Measurements from ENCODE around the gene ZNF236.

Gene ZNF236

DNA sequence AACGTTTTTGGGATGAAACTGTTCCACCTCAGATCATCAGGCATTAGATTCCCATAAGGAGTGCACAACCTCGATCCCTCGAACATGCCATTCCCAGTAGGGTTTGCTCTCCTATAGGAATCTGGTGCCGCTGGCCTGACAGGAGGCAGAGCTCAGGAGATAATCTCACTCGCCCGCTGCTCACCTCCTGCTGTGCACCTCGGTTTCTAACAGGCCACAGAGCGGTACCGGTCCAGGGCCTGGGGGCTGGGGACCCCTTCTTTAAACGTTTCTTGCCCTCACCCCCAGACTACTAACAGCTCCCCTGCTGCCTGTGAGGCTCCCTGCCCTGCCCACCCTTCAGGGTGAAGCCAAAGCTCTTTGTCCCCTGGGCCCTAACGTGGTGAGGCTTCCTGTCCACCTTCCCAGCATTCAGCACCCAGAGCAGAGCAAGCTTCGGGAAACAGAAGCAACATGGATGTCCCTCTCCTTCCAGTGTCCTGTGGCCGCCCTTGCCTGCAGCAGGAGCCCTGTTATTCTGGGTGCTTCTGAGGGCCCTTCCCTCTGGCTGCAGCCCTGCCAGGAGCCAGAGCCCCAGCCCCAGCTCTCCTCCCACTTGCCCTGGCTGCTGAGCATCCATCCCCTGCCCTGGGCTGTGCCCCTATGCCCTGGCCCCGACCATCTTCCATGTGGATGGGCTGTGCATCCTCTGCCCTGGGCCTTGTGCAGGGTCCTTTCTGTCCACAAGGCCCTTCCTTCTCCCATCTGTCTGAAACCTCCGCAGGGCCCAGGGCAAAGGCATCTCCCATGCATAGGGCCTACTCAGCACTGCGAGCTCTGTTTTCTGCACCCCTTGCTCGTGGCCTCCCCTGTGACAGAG is 170.1 kb downstream of the ZNF236 start:
- DNase-seq: no peak

DNA sequence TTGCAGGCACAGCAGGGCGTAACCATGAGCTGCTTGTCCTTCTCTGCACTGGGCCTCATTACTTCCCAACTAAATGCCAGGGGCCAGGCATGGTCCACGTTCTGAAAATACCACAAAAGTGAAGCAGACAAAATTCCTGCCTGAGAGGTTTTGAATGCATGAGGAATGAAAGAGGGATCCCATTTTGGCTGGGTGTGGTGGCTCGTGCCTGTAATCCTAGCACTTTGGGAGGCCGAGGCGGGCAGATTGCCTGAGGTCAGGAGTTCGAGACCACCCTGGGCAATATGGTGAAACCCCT is 170.7 kb downstream of the ZNF236 start:
- DNase-seq: no peak

DNA sequence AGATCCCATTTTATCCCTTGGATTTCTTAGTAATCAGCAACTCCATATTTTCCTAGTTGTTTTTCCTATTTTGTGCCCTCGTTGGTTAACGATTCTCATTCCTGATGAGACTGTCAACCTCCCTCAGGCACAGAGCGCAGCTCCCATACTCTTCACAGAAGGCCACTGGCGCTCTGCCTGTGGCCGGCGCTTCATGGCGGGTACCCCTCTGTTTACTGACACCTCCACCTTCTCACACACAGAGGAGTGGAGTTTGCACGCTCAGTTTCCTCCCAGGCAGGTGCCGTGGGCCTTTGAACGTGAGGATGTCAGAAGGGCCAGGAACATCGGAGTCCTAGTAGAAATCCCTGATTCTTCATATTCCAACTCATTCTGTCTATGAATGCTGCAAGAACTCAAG is 171.2 kb downstream of the ZNF236 start:
- no peak for DNase-seq

DNA sequence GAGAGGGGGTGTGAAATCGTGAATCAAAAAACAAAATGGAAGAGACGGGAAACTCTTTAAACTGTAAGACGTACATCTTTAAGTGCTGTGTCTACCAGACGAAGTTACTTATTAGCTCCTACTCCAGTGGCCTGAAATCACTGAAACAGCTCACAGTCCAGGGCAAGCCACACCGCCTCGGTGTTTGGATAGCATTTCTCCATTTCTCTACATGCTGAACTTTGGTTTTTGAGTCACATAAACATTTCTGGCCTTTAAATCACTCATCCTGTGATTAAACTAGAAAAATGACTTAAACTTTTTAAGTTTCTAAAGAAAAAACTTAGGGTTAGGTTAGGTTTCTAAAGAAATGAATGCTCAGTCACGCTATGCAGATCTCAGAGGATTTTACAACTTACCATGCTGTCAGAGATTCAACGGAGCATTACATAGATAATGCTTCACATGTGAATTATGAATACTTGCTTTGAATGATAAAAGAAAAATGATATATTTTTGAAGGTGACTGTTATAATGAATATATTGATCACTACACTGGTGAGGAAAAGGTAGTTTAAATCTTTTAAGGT is 171.8 kb downstream of the ZNF236 start:
- no peak for DNase-seq

DNA sequence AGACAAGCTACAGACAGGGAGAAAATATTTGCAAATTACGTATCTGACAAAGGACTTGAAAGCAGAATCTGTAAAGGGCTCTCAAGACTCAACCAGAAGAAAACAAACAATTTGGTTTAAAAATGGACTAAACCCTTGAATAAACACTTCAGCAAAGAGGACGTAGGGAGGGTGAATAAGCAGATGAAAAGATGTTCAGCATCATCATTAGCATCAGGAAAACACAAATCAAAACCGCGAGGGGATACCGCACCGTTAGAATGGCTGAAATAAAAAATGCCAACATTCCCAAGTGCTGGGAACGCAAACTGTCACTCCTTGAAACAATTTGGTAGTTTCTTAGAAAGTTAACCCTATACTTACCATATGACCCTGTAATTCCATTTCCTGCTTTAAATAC is 173.5 kb downstream of the ZNF236 start:
- no peak for DNase-seq

DNA sequence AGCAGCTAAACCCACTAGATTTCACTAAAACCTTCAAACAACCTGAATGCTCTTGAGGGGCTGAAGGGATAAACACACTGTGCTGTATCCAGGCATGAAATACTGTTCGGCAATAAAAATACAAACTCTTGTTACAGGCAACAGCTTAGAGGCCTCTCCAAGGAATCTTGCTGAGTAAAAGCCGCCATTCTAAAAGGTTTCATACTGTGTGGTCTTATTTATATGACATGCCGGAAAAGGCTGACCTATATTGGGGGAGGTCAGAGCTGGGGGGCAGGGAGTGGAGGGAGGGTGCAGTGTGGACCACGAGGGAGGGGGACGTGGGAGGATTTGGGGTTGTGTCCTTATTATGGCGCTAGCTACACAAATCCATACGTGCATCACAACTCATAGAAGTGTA is 174.1 kb downstream of the ZNF236 start:
- no peak for DNase-seq

DNA sequence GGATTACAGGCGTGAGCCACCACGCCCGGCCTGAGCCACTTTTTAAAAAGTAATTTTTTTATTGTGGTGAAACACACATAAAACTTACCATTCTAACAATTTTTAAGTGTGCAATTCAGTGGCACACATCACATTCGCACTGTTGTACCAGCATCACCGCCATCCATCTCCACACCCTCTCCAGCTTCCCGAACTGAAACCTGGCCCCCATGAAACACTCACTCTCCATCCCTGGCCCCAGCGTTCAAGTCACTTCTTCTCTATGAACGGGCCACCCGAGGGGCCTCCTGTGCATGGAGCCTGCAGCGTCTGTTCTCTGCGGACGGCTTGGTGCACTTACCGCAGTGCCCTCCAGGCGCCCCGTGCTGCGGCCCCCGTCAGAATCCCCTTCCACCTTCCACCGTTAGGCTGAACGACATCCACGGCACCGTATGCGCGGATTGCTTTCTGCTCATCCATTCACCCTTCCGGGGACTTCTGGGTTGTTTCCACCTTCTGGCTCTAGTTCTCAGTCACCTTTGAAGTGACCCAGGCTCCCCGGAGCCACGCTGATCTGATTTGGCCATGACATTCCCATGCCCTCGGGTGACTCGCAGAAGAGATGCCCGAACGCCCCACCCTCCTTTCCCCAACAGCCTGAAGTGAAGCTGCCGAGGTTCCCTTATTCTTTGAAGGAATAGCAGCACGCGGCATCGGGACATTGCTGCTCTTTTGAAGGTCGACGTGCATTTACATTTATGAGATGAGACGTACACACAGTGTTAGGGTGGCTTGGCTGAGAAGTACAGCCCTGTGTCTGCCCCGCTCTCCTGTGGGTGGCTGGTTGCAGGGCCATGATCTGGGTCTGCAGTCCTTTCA is 175.8 kb downstream of the ZNF236 start:
- no peak for DNase-seq

DNA sequence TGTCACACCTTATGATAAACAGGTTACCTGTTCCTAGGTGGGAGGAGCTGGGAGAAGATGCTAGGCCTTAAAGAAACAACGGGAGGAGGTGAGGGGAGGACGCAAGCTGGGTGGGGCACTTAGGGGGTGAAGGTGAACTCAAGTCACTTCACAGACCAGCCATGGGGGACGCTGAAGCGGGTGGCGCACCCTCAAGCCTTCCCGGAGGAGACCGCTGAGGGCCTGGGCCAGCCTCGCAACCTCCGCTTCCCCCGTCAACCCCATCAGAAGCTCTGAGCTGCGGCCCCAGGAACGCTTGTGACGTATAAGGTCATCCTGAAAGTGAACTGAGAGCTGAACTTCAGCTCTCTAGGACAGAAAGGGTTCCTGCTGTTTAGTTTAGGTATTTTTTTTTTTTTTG is 176.7 kb downstream of the ZNF236 start:
- DNase-seq: no peak

DNA sequence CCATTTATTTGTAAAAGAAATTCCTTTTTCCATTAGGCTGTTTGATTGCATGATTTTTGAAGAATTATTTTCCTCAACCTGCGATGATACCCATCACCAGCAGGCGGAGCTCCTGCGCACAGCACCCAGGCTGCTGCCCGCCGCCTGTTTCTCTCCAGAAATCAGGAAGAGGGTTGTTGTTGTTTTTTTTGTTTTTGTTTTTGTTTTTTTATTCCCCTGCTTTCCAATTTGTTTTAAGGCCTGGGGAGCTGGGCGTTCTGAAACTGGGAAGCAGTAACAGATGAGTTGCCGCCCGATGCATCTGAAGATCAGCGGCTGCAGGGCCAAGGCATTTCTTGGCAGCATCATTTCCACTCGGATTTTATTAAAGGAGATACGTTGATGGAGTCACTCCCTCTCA is 178.2 kb downstream of the ZNF236 start:
- peak; percentile 14 for DNase-seq

DNA sequence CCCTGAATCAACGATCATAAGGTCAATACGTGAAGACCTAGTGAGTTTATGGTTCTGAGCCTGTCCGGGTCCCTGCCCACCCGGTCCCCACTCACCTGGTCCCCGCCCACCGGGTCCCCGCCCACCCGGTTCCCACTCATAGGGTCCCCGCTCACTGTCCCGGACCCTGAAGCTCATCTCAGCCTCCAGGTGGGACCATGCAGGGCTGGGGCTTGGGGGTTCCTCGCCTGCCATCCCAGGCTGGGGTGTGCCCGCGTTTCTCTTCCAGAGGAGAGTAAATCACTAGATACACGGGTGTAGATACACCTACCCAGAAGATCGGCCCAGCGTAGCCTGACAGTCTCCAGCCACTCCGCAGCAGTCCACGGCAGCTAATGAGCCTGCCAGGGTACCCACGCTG is 178.7 kb downstream of the ZNF236 start:
- no peak for DNase-seq

GRCh38 chr18:77001979-77002378 is 179.6 kb downstream of the ZNF236 start:
- no peak for DNase-seq

GRCh38 chr18:77002496-77002895 is 180.1 kb downstream of the ZNF236 start:
- DNase-seq: no peak

GRCh38 chr18:77003316-77003715 is 181.0 kb downstream of the ZNF236 start:
- no peak for DNase-seq

GRCh38 chr18:77004555-77005380 is 182.4 kb downstream of the ZNF236 start:
- DNase-seq: no peak

DNA sequence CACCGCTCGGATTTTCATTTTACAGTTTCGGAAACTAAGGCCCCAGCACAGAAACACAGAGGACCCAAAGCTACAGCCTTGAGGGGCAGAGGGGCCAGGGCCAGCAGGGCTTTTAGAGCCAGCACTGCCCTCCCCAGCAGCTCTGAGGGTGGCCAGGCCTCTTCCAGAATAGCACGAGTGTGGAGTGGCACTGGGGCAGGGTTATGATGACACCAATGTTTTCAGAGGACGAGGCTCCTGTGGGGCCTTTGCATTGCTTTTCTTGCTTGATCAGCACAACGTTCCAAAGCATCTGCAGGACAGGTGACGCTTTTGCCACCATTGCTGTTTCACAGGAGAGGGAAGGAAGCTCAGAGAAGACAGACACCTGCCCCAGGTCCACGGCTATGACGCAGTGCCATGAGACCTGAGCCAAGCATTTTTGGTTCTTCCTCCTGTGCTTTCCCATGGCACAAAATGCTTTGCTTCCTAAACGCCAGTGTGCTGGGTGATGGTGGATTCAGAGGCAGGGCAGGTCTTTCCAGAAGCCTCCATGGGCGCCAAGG is 183.4 kb downstream of the ZNF236 start:
- DNase-seq: no peak

DNA sequence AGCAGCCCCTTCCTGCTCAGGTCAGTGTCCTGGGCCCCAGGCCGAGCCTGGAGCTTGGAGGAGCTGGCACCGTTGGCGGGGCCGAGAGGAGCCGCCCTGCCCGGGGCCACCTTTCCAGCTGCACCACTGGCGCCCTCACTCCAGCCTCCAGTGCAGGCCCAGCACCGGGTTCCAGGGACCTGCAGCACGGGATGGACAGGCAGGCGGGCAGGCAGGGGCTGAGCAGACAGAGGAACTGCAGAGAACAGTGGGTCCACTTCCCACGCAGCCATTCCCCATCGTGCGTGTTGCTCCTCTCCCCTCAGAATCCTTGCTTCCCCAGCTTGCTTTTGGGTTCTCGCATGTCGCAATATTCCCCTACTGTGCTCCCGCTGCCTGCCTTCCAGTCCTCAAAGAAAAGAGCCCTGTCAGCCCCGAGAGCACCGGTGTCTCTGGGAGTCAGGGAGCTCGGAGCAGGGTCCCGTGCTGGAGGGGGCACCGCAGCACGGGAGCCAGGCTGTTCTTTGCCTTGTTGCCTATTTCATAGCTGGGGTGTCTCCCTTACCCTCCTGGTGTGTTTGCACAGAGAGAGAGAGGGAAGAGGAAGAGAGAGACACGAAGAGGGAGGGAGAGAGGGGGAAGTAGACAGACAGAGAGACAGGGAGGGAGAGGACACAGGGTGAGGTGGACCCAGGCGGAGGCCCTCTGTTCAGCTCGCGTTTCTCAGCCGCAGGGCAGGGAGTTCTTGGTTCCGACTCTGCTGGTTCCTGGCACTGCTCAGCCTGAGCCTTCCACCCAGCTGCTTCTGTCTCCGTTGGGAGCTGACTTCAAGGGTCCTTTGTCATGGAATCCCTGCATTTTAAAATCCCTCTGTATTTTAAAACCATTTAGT is 184.2 kb downstream of the ZNF236 start:
- DNase-seq: no peak

DNA sequence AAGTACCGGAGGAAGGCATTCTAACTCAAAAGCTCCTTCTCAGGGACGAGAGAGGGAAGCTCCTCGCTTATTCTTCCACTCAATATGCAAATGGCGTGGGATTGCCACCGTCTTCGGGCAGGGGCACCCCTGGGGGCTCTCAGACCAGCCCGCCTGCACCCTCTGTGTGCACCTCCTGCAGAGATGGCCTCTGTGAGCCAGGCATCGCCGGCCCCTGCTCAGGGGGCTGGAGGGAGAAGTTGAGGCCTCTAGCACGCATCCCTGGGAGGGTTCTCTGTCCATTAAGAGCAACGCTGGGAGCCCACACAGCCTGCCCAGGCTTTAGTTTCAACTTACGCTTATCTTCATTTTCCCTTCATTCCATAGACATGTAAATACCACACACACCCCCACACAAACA is 184.9 kb downstream of the ZNF236 start:
- no peak for DNase-seq

GRCh38 chr18:77008006-77008405 is 185.6 kb downstream of the ZNF236 start:
- no peak for DNase-seq

DNA sequence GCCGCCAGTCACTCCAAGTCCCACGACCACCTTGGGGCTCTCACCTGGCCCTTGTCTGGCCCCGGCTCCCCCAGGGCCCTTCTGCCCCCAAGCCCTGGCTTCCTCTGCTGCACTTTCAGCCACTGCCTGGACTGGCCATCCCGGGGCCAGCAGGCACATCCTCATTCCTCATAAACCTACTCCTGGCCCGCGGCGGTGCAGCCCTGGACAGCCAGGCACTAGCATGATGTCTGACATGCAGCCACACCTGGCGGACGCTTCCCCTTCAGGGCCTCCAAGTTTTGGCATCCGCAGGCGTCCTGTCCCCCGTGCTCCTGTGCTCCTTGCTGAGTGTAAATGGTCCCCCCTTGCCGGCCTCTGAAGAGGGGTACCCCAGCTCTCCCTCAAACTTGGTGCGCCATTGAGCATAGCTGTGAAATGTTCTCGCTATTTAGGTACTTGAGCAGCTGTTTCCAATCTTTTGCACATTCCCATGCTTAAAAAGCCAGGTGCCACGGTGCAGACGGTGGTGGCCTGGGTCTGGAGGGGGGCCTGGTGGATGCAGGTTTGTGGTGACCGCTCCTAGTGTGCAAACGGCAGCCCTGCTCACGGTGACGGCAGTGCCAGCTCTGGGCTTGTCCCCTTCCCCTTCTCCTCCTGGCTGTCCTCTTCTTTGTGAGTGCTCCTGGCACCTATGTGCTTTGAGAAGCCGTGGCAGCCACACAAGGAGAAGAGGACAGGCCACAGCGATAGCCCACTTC is 186.4 kb downstream of the ZNF236 start:
- DNase-seq: no peak

GRCh38 chr18:77009675-77010074 is 187.3 kb downstream of the ZNF236 start:
- DNase-seq: no peak

DNA sequence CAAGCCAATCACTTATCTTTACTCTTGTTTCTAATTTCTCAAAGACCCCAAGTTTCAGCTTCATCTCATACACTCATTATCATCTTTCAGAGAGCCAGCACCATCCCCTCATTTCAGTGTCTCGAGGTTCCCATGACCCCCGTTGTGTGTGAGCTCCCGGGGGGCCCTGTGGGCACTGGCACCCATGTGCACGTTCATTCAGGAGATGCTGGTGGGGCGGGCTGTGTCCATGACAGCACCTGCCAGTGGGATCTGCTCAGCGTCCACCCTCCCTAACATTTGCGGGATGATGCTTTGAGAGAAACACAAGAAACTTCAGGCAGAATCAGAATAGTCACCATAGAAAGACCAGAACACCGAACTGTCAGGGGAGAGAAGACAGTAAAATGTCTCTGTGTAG is 189.8 kb downstream of the ZNF236 start:
- DNase-seq: no peak
